Parathyroid adenoma (tissue), 2 donors: ENCODE results near the gene EPS8.

Experiments
- H2AFZ ChIP-seq: fragments of 300-600 bp; sonication (generic); one replicate; pipeline ENCODE4 v1.7.0; 2017; ENCODE audit warnings: antibody characterized with exemption, mild to moderate bottlenecking
- H3K27ac ChIP-seq: fragments of 300-600 bp; sonication (generic); one replicate; pipeline ENCODE4 v1.7.0; 2017
- H3K27me3 ChIP-seq: fragments of 300-600 bp; sonication (generic); one replicate; pipeline ENCODE4 v1.7.0; 2017; ENCODE audit warnings: low read length; ENCODE audit not compliant: control insufficient read depth, insufficient read depth
- H3K36me3 ChIP-seq: fragments of 300-600 bp; sonication (generic); one replicate; pipeline ENCODE4 v1.7.0; 2017; ENCODE audit warnings: low read length; ENCODE audit not compliant: control insufficient read depth, insufficient read depth
- H3K4me1 ChIP-seq: fragments of 300-600 bp; sonication (generic); one replicate; pipeline ENCODE4 v1.7.0; 2017; ENCODE audit warnings: control low read depth
- H3K4me2 ChIP-seq: fragments of 300-600 bp; sonication (generic); one replicate; pipeline ENCODE4 v1.7.0; 2017; ENCODE audit warnings: low read length
- H3K4me3 ChIP-seq: fragments of 300-600 bp; sonication (generic); one replicate; pipeline ENCODE4 v1.7.0; 2017; ENCODE audit warnings: low read depth, low read length
- H3K79me2 ChIP-seq: fragments of 300-600 bp; sonication (generic); one replicate; pipeline ENCODE4 v1.7.0; 2017; ENCODE audit warnings: control low read depth
- H3K9ac ChIP-seq: fragments of 300-600 bp; sonication (generic); one replicate; pipeline ENCODE4 v1.7.0; 2017; ENCODE audit warnings: mild to moderate bottlenecking
- H3K9me3 ChIP-seq: fragments of 300-600 bp; sonication (generic); one replicate; pipeline ENCODE4 v1.7.0; 2017; ENCODE audit warnings: low read length; ENCODE audit not compliant: control insufficient read depth
- CTCF ChIP-seq: fragments of 300-600 bp; sonication (generic); IDR thresholded peaks from one replicate; pipeline ENCODE4 v1.7.0; 2017; ENCODE audit warnings: antibody characterized with exemption, mild to moderate bottlenecking
- donor health status: primary hyperparathyroidism.

Gene EPS8

DNA sequence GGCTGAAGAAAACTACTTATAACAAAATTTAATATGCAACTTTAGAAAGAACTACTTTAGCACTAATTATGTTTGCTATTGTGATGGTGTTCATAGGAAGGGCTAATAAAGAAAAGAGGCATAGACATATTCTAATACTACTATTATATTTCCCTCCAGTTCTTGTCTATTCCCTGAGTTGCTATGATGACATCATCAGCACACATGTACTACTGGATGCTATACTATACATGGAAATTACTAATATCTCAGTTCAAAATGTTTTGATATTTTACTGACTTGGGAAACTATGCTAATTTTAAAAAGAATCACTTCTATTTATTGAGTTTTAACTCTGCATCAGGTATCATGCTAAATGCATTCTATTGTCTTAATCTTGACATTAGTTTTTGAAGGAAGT, 101.6 kb downstream of the EPS8 start:
- no peaks in the 10 kb centered on the region for H3K27me3 ChIP-seq
- no peaks in the 10 kb centered on the region for H3K79me2 ChIP-seq
- no peaks in the 10 kb centered on the region for H3K9me3 ChIP-seq
- H2AFZ ChIP-seq: no peak overlapping the region
- no peaks in the 10 kb centered on the region for H3K4me1 ChIP-seq
- H3K4me3 ChIP-seq: no peak overlapping the region
- TF ChIP-seq CTCF: no peak
- no peak overlapping the region for H3K27ac ChIP-seq
- H3K4me2 ChIP-seq: no peak overlapping the region
- no peak overlapping the region for H3K9ac ChIP-seq
- H3K36me3 ChIP-seq: no peaks in the 10 kb centered on the region

DNA sequence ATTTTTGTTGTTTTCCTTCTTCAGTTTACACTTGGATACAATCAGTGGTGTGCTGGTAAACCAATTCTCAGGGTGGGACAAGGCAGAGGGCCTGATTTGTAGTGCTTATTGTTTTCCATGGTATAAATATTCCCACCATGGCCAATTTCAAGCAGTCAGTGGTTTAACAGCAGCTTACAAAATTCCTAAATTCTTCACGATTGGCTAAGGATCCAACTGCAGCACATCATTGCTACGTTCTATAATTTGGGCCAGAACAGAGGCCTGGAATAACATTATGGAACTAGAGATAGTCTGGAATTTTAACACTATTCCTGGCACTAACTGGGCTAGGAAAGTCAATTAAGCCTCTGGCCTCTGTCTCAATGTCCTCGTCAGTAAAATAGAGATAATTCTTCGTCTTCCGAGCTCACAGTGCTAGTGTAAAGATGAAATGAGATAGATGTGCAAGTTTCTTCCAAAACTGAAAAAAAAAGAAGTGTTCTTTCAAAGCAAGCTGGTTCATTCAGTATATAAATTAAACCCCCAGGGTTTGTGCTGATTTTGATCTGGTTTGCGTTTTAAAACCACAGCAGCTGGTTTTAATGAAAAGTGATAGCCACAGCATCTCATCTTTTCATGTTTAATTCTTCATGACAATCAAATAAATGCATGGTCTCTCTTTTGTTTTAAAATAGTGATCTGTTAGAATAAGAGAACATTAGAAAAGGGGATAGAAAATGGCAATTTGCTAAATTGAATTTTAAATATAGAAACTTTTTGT, 104.1 kb downstream of the EPS8 start:
- no peak overlapping the region for H3K9ac ChIP-seq
- no peak overlapping the region for H3K4me2 ChIP-seq
- no peaks in the 10 kb centered on the region for H3K9me3 ChIP-seq
- H2AFZ ChIP-seq: no peak overlapping the region
- no peaks in the 10 kb centered on the region for H3K79me2 ChIP-seq
- no peak overlapping the region for H3K4me3 ChIP-seq
- no peaks in the 10 kb centered on the region for H3K36me3 ChIP-seq
- no peak overlapping the region for H3K27ac ChIP-seq
- no peaks in the 10 kb centered on the region for H3K27me3 ChIP-seq
- H3K4me1 ChIP-seq: no peaks in the 10 kb centered on the region
- no peak for TF ChIP-seq CTCF

- Histone ChIP-seq H3K79me2 (no peaks in the 10 kb centered on the region), H3K27me3 (no peaks in the 10 kb centered on the region), H3K4me2 (no peak overlapping the region), H3K9ac (no peak overlapping the region), H3K27ac (no peak overlapping the region), H3K4me3 (no peak overlapping the region), H3K9me3 (no peaks in the 10 kb centered on the region), H2AFZ (no peak overlapping the region), H3K4me1 (no peaks in the 10 kb centered on the region), H3K36me3 (no peaks in the 10 kb centered on the region)
- TF ChIP-seq CTCF: no peak
Measured at GRCh38 chr12:15682826-15683225, 106.4 kb downstream of the EPS8 start.

GRCh38 chr12:15679151-15679550, 110.0 kb downstream of the EPS8 start:
- Histone ChIP-seq H3K27ac (no peak overlapping the region), H3K9ac (no peak overlapping the region), H3K79me2 (no peaks in the 10 kb centered on the region), H3K4me1 (no peaks in the 10 kb centered on the region), H3K4me3 (no peak overlapping the region), H3K36me3 (no peaks in the 10 kb centered on the region), H3K4me2 (no peak overlapping the region), H2AFZ (no peak overlapping the region), H3K9me3 (no peaks in the 10 kb centered on the region), H3K27me3 (no peaks in the 10 kb centered on the region)
- TF ChIP-seq CTCF: no peak

GRCh38 chr12:15677726-15678201, 111.4 kb downstream of the EPS8 start:
- no peaks in the 10 kb centered on the region for H3K27me3 ChIP-seq
- H3K27ac ChIP-seq: no peak overlapping the region
- no peak overlapping the region for H3K4me3 ChIP-seq
- H3K36me3 ChIP-seq: no peaks in the 10 kb centered on the region
- H3K79me2 ChIP-seq: no peaks in the 10 kb centered on the region
- no peaks in the 10 kb centered on the region for H3K4me1 ChIP-seq
- no peak for TF ChIP-seq CTCF
- H3K9me3 ChIP-seq: no peaks in the 10 kb centered on the region
- no peak overlapping the region for H3K9ac ChIP-seq
- H2AFZ ChIP-seq: no peak overlapping the region
- H3K4me2 ChIP-seq: no peak overlapping the region
